ENCODE results near the gene NKX2-2. TPM values are rescaled to one million over a fixed set of nuclear protein-coding genes. Genes with fewer than 3 reads are reported as not detected.

NKX2-2 gene
- total and polyA plus RNA-seq, 2 of the 8 experiments (the other 6 are each of a cell fraction or from before 2014, with no cell fraction given), result not detected

GRCh38 chr20:21554985-21555384 is 41.1 kb upstream of the NKX2-2 start:
- H4K5ac ChIP-seq (ENCODE audit: insufficient read length, low read depth, low read length), result no peak overlapping the region
- no peak overlapping the region for H2BK20ac ChIP-seq (ENCODE audit: low read length)
- no peak overlapping the region for H2BK15ac ChIP-seq (ENCODE audit: low read length)
- H2AFZ ChIP-seq (ENCODE audit: low read length), result no peak overlapping the region
- no peak overlapping the region for H3K4ac ChIP-seq (replicated peaks; ENCODE audit: insufficient read length, low read depth, low read length)
- peaks cover 0 to 9% (median 0%) of the 10 kb centered on the region in 4 experiments; a peak in 3 of 7 replicates for H3K4me1 ChIP-seq (replicated peaks in 1 of 4; ENCODE audit: control insufficient read depth in 3 of 4, insufficient read depth in 4 of 4, low read length in 3 of 4)
- H3K79me1 ChIP-seq (ENCODE audit: low read depth, low read length), result no peaks in the 10 kb centered on the region
- ChIA-PET CTCF (ENCODE audit: partially characterized antibody) (interaction anchor here (1.2 to 5.6 kb wide), 4 partner anchors 14 to 25 kb away, joined by 3 to 43 read pairs (median 8); no protein-coding TSS in a partner anchor), POLR2A (ENCODE audit: partially characterized antibody) (no interaction called here)
- TF ChIP-seq BRCA1 (IDR thresholded peaks at IDR 0.05; ENCODE audit: low read depth, low read length), result no peak
- no peak for TF ChIP-seq TAF7 (optimal IDR thresholded peaks at IDR 0.05; ENCODE audit: borderline replicate concordance, low read depth, low read length)
- TF ChIP-seq RAD21 (IDR thresholded peaks at IDR 0.05 in 1 of 2, conservative IDR thresholded peaks at IDR 0.05 in 1 of 2; ENCODE audit: low read depth in 2 of 2, low read length in 2 of 2), result no peak
- no peak for TF ChIP-seq CTBP2 (IDR thresholded peaks at IDR 0.05; ENCODE audit: borderline replicate concordance, insufficient read depth, insufficient read length, low read length)
- no peak for TF ChIP-seq ATF2 (IDR thresholded peaks at IDR 0.05; ENCODE audit: low read length)
- TF ChIP-seq SP4 (IDR thresholded peaks at IDR 0.05; ENCODE audit: low read length), result no peak
- no peak for TF ChIP-seq BCL11A (IDR thresholded peaks at IDR 0.05; ENCODE audit: low read depth in 2 of 2, low read length in 2 of 2)
- TF ChIP-seq POLR2A (IDR thresholded peaks at IDR 0.05; ENCODE audit: control extremely low read depth in 1 of 2, low read depth in 2 of 2, low read length in 2 of 2), result no peak
- TF ChIP-seq POU5F1 (IDR thresholded peaks at IDR 0.05; ENCODE audit: low read depth, low read length), result no peak
- TF ChIP-seq NANOG (IDR thresholded peaks at IDR 0.05; ENCODE audit: insufficient read depth, low read depth, low read length, poor library complexity, severe bottlenecking), result no peak
- no peak for TF ChIP-seq EGR1 (IDR thresholded peaks at IDR 0.05; ENCODE audit: borderline replicate concordance, low read depth, low read length)
- H3K27me3 ChIP-seq (replicated peaks in 1 of 4; ENCODE audit: control insufficient read depth in 3 of 4, extremely low read depth in 1 of 4, insufficient read depth in 3 of 4, low read length in 3 of 4), result no peaks in the 10 kb centered on the region
- no peak overlapping the region for H3K18ac ChIP-seq (ENCODE audit: extremely low read depth, low read length)
- H4K91ac ChIP-seq (replicated peaks; ENCODE audit: insufficient read length, low read length), result no peak overlapping the region
- no peaks in the 10 kb centered on the region for H4K20me1 ChIP-seq (replicated peaks in 1 of 2; ENCODE audit: control insufficient read depth in 1 of 2, insufficient read depth in 2 of 2, low read length in 2 of 2)
- DNase-seq (ENCODE audit: low read depth in 1 of 2, low spot score in 2 of 2) (no peak), FAIRE-seq (no peak)
- no peak overlapping the region for H2BK12ac ChIP-seq (ENCODE audit: low read depth, low read length)
- no peaks in the 10 kb centered on the region for H3K36me3 ChIP-seq (ENCODE audit: control insufficient read depth in 2 of 4, insufficient read depth in 4 of 4, low read length in 3 of 4)
- H3K27ac ChIP-seq (ENCODE audit: low read depth, low read length), result no peak overlapping the region
- H3K4me3 ChIP-seq (ENCODE audit: extremely low read depth in 1 of 4, insufficient read depth in 2 of 4, low read depth in 3 of 4, low read length in 4 of 4), result no peak overlapping the region
- no peaks in the 10 kb centered on the region for H3K9me3 ChIP-seq (ENCODE audit: insufficient read depth in 2 of 2, low read depth in 1 of 2, low read length in 1 of 2)
- no peak overlapping the region for H3K56ac ChIP-seq (replicated peaks; ENCODE audit: insufficient read length, low read depth, low read length)
- no peak overlapping the region for H3K9ac ChIP-seq (replicated peaks in 1 of 4; ENCODE audit: extremely low read depth in 1 of 4, low read depth in 3 of 4, low read length in 3 of 4)
- H3K14ac ChIP-seq (ENCODE audit: insufficient read length), result no peak overlapping the region
- H4K8ac ChIP-seq (ENCODE audit: extremely low read depth, insufficient read depth, low read length), result no peak overlapping the region
- H2BK120ac ChIP-seq (replicated peaks; ENCODE audit: low read depth, low read length), result no peak overlapping the region
- no peaks in the 10 kb centered on the region for H3K79me2 ChIP-seq (ENCODE audit: control insufficient read depth in 1 of 2, insufficient read depth in 2 of 2, low read length in 2 of 2)
- H3K23me2 ChIP-seq (ENCODE audit: low read depth, low read length), result no peaks in the 10 kb centered on the region
- 79% methylated on average over 7 of the region's 7 CpGs; no CpG with 5 or more reads in 1 of the 2 experiments for WGBS, 2 experiments (ENCODE audit: extremely low coverage in 1 of 2, insufficient coverage in 1 of 2, insufficient read length in 1 of 2, insufficient replicate concordance in 2 of 2, low coverage in 1 of 2, low lambda C conversion rate in 2 of 2, missing lambda C conversion rate in 1 of 2)
- H3K23ac ChIP-seq (ENCODE audit: insufficient read length), result no peak overlapping the region
- H3K4me2 ChIP-seq (ENCODE audit: insufficient read depth in 1 of 2, low read depth in 2 of 2, low read length in 2 of 2), result no peak overlapping the region
- H2BK5ac ChIP-seq (ENCODE audit: low read depth, low read length), result 0 out of 2 replicates have a peak overlapping the region, but pooled peaks have one; percentile 52
- no peak overlapping the region for H2AK5ac ChIP-seq (ENCODE audit: low read depth, low read length)
